ENCODE data around the gene NRDE2.
A peak's percentile ranks its signal among the peaks of the same experiment; 100 is the strongest.

The NRDE2 gene

DNA sequence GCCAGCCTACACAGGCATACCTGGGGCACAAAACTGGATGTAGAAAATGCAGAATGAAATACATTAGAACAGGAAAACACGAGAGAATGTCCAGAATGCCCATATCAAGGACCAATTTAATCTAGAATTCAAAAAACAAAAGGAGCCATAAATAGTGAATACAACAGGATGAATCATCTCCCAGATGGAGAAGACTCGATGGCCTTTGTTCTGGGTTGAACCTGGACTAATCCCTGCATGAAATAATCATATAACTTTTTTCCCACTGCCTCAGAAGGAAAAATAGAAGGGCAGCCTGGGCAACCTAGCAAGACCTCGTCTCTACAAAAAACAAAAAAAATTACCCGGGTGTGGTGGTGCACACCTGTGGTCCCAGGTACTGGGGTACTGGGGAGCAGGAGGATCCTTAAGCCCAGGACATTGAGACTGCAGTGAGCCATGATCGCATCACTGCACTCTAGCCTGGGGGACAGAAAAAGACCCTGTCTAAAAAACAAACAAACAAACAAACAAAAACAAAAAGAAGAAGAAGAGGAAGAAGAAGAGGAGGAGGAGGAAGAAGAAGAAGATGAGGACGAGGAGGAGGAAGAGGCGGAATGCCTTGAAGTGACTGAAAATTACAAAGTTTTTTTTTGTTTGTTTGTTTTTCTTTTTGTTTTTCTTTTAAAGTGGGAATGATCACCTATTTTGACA, 30.3 kb upstream of the NRDE2 start:
- Histone ChIP-seq H3K4me3 (ENCODE audit: low read depth, low read length) (no peak overlapping the region), H3K9me3 (ENCODE audit: control insufficient read depth, insufficient read depth, low read depth, low read length) (no peaks in the 10 kb centered on the region), H3K4me1 (ENCODE audit: control insufficient read depth, insufficient read depth, low read length) (peaks cover 5% of the 10 kb centered on the region; the same call in 1 of the 2 replicates), H3K36me3 (ENCODE audit: control insufficient read depth in 2 of 2, insufficient read depth in 1 of 2, low read length in 2 of 2) (no peaks in the 10 kb centered on the region), H3K27ac (ENCODE audit: extremely low read depth, low read depth, low read length) (no peak overlapping the region)
- TF ChIP-seq HIC1 (tag by site-specific recombination; IDR thresholded peaks at IDR 0.05): no peak
- TF ChIP-seq, protein P1, sequence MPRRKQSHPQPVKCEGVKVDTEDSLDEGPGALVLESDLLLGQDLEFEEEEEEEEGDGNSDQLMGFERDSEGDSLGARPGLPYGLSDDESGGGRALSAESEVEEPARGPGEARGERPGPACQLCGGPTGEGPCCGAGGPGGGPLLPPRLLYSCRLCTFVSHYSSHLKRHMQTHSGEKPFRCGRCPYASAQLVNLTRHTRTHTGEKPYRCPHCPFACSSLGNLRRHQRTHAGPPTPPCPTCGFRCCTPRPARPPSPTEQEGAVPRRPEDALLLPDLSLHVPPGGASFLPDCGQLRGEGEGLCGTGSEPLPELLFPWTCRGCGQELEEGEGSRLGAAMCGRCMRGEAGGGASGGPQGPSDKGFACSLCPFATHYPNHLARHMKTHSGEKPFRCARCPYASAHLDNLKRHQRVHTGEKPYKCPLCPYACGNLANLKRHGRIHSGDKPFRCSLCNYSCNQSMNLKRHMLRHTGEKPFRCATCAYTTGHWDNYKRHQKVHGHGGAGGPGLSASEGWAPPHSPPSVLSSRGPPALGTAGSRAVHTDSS (tag by site-specific recombination; IDR thresholded peaks at IDR 0.05): peak; percentile 94
- TF ChIP-seq ZNF792 (tag by site-specific recombination; IDR thresholded peaks at IDR 0.05): no peak
- no peak for TF ChIP-seq ZNF558 (tag by site-specific recombination; IDR thresholded peaks at IDR 0.05)
- TF ChIP-seq ZNF610 (tag by site-specific recombination; IDR thresholded peaks at IDR 0.05; ENCODE audit: borderline replicate concordance): no peak
- POLR2A ChIA-PET: no interaction called here
- CTCF ChIA-PET: interaction anchor here (0.7 to 0.8 kb wide), 2 partner anchors 60 to 362 kb away, joined by 3 to 4 read pairs; no protein-coding TSS in a partner anchor

GRCh38 chr14:90358359-90358758, 26.6 kb upstream of the NRDE2 start:
- POLR2A ChIA-PET: no interaction called here
- CTCF ChIA-PET: no interaction called here

GRCh38 chr14:90356925-90357324, 25.2 kb upstream of the NRDE2 start:
- no peaks in the 10 kb centered on the region for H3K36me3 ChIP-seq (ENCODE audit: control insufficient read depth in 2 of 2, insufficient read depth in 1 of 2, low read length in 2 of 2)
- CTCF ChIA-PET: interaction anchor here (0.6 kb wide), 1 partner anchor 1517 kb away, joined by 3 read pairs; no protein-coding TSS in a partner anchor

More at GRCh38 chr14:90358359-90358758, 26.6 kb upstream of the NRDE2 start:
- Histone ChIP-seq H3K4me3 (ENCODE audit: low read depth, low read length) (no peak overlapping the region), H3K9me3 (ENCODE audit: control insufficient read depth, insufficient read depth, low read depth, low read length) (no peaks in the 10 kb centered on the region), H3K4me1 (ENCODE audit: control insufficient read depth, insufficient read depth, low read length) (no peaks in the 10 kb centered on the region), H3K27ac (ENCODE audit: extremely low read depth, low read depth, low read length) (no peak overlapping the region), H3K36me3 (ENCODE audit: control insufficient read depth in 2 of 2, insufficient read depth in 1 of 2, low read length in 2 of 2) (no peaks in the 10 kb centered on the region)
- no peak for TF ChIP-seq ZNF114 (tag by site-specific recombination; IDR thresholded peaks at IDR 0.05)
- TF ChIP-seq SCRT2 (tag by site-specific recombination; IDR thresholded peaks at IDR 0.05): no peak
- TF ChIP-seq SP2 (tag by site-specific recombination; IDR thresholded peaks at IDR 0.05): no peak
- no peak for TF ChIP-seq ZNF398 (tag by site-specific recombination; IDR thresholded peaks at IDR 0.05)
- TF ChIP-seq ZNF423 (tag by site-specific recombination; IDR thresholded peaks at IDR 0.05): no peak
- no peak for TF ChIP-seq ZNF501 (tag by site-specific recombination; IDR thresholded peaks at IDR 0.05)
- TF ChIP-seq ZNF624 (tag by site-specific recombination; IDR thresholded peaks at IDR 0.05): no peak
- TF ChIP-seq ZNF830 (tag by site-specific recombination; IDR thresholded peaks at IDR 0.05; ENCODE audit: low read depth): no peak
- TF ChIP-seq ZBTB8A (tag by site-specific recombination; IDR thresholded peaks at IDR 0.05): no peak
- no peak for TF ChIP-seq ZNF174 (tag by site-specific recombination; IDR thresholded peaks at IDR 0.05)
- no peak for TF ChIP-seq ZNF248 (tag by site-specific recombination; IDR thresholded peaks at IDR 0.05)
- no peak for TF ChIP-seq ZNF132 (tag by site-specific recombination; IDR thresholded peaks at IDR 0.05; ENCODE audit: borderline replicate concordance)
- TF ChIP-seq ZNF558 (tag by site-specific recombination; IDR thresholded peaks at IDR 0.05): no peak
- TF ChIP-seq TRIM28 (IDR thresholded peaks at IDR 0.05; ENCODE audit: borderline replicate concordance, low read length): no peak
- no peak for TF ChIP-seq BCL11B (tag by site-specific recombination; IDR thresholded peaks at IDR 0.05; ENCODE audit: low read depth)

More at GRCh38 chr14:90356925-90357324, 25.2 kb upstream of the NRDE2 start:
- H3K4me1 ChIP-seq (ENCODE audit: control insufficient read depth, insufficient read depth, low read length): no peaks in the 10 kb centered on the region
- POLR2A ChIA-PET: no interaction called here
- no peak overlapping the region for H3K4me3 ChIP-seq (ENCODE audit: low read depth, low read length)
- TF ChIP-seq ZNF19 (tag by site-specific recombination; IDR thresholded peaks at IDR 0.05; ENCODE audit: low read depth) (no peak), ZNF18 (tag by site-specific recombination; IDR thresholded peaks at IDR 0.05) (no peak), ZNF624 (tag by site-specific recombination; IDR thresholded peaks at IDR 0.05) (no peak), ZNF600 (tag by site-specific recombination; IDR thresholded peaks at IDR 0.05) (no peak), ZNF202 (tag by site-specific recombination; IDR thresholded peaks at IDR 0.05; ENCODE audit: borderline replicate concordance) (no peak), ZNF23 (tag by site-specific recombination; IDR thresholded peaks at IDR 0.05; ENCODE audit: borderline replicate concordance) (no peak), ZNF350 (tag by site-specific recombination; IDR thresholded peaks at IDR 0.05) (no peak)
- TF ChIP-seq, protein P2, sequence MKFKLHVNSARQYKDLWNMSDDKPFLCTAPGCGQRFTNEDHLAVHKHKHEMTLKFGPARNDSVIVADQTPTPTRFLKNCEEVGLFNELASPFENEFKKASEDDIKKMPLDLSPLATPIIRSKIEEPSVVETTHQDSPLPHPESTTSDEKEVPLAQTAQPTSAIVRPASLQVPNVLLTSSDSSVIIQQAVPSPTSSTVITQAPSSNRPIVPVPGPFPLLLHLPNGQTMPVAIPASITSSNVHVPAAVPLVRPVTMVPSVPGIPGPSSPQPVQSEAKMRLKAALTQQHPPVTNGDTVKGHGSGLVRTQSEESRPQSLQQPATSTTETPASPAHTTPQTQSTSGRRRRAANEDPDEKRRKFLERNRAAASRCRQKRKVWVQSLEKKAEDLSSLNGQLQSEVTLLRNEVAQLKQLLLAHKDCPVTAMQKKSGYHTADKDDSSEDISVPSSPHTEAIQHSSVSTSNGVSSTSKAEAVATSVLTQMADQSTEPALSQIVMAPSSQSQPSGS (tag by site-specific recombination; IDR thresholded peaks at IDR 0.05; ENCODE audit: low read depth): no peak
- H3K9me3 ChIP-seq (ENCODE audit: control insufficient read depth, insufficient read depth, low read depth, low read length): no peaks in the 10 kb centered on the region
- no peak overlapping the region for H3K27ac ChIP-seq (ENCODE audit: extremely low read depth, low read depth, low read length)
